Left colon (tissue), 2 donors: Measurements from ENCODE around the gene TMEM87B. TPM values are rescaled to one million over a fixed set of nuclear protein-coding genes. Genes with fewer than 3 reads are reported as not detected.

ENCODE experiments used
- ATAC-seq: fragments of 200-7000 bp; cut with Tn5 transposase; one replicate; pipeline ENCODE4 v1.9.1; 2020; ENCODE audit warnings: mild to moderate bottlenecking, moderate library complexity
- DNase-seq, 2 donors: peaks; one replicate each; pipeline ENCODE4 v3.0.0-alpha.2; 2020
- intact Hi-C, 2 donors: fragments of 100-400 bp; cut with DNase I in 1 of 2; cut with micrococcal nuclease in 1 of 2; formaldehyde crosslinking; loops; one replicate each; pipeline versions ENCODE4 v1.11.2 to v1.14.0; 2022; cut with DNase I, micrococcal nuclease
- long read RNA-seq: library from polyadenylated mRNA; unstranded; transcript quantifications from one replicate; pipeline ENCODE4 v2.0.0, GENCODE V29; 2021
- total RNA-seq, 2 donors: library from RNA; stranded (reverse); fragmentation: NEBNext Ultra II Directional; extraction: Animal tissue kit (Norgen Biotek cat#: 25700); gene quantifications; one replicate each; pipeline ENCODE4 v1.2.1, GENCODE V29; 2021
- donor health status: DM: no; HTN: no; CAD: no.
- donor health status: DM: yes; HTN: yes; CAD: no.

The TMEM87B gene, protein sequence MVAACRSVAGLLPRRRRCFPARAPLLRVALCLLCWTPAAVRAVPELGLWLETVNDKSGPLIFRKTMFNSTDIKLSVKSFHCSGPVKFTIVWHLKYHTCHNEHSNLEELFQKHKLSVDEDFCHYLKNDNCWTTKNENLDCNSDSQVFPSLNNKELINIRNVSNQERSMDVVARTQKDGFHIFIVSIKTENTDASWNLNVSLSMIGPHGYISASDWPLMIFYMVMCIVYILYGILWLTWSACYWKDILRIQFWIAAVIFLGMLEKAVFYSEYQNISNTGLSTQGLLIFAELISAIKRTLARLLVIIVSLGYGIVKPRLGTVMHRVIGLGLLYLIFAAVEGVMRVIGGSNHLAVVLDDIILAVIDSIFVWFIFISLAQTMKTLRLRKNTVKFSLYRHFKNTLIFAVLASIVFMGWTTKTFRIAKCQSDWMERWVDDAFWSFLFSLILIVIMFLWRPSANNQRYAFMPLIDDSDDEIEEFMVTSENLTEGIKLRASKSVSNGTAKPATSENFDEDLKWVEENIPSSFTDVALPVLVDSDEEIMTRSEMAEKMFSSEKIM
- total RNA-seq: 10 to 100 TPM; 72.6 to 81.3 TPM
- long read RNA-seq, full-length matches to known transcripts: 80 of 96 reads
- long read RNA-seq, partial matches to known transcripts: 4 of 96 reads
- long read RNA-seq, other reads (novel, unspliced or antisense): 12 of 96 reads

- intact Hi-C loops: no loop called here
- ATAC-seq (peak; percentile 67), DNase-seq (peak; percentile 98 to 99)
Observed at GRCh38 chr2:112054847-112055729, at the start of gene TMEM87B. Gene TMEM87B (plus strand): TSS chr2:112055269. CDS start chr2:112055592, 323 bp downstream.

DNA sequence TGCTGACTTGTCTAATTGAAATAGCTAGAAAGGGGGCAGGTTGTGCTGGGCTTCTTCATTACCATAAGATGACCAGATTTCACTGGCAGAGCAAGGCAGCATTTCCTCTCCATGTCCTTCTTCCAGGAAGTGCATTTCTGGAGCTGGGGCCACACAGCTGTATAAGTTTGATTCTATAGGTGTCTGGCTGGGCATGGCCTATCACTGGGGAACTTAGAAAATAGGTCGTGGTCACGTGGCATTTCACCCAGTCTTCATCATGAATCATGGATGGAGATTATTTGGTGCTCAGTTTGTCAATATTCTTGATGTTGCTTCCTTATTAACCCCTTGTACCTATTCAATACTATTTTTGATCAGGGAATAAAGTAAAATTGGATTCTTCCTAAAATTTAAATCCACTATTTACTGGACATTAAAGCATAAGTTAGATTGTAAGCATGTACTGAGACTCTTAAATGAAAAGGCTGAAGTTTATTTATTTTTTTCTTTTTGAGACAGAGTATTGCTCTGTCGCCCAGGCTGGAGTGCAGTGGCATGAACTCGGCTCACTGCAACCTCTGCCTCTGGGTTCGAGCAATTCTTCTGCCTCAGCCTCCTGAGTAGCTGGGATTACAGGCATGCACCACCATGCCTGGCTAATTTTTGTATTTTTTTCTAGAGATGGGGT is 49.5 kb upstream of the TMEM87B start:
- ATAC-seq: no peak
- no peak for DNase-seq
- intact Hi-C loops: no loop called here

DNA sequence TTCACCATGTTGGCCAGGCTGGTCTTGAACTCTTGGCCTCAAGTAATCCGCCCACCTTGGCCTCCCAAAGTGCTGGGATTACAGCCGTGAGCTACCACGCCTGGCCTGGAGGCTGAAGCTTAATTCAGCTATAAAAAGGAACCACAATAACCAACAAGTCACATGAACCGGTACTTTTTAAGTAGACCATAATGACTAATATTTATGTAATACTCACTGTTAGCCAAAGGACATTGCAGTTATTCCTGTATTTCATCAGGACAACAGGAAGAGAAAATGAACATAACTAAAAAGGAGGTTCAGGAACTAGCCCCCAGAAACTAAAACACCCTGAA is 49.0 kb upstream of the TMEM87B start:
- ATAC-seq: no peak
- intact Hi-C loops: no loop called here
- no peak for DNase-seq

DNA sequence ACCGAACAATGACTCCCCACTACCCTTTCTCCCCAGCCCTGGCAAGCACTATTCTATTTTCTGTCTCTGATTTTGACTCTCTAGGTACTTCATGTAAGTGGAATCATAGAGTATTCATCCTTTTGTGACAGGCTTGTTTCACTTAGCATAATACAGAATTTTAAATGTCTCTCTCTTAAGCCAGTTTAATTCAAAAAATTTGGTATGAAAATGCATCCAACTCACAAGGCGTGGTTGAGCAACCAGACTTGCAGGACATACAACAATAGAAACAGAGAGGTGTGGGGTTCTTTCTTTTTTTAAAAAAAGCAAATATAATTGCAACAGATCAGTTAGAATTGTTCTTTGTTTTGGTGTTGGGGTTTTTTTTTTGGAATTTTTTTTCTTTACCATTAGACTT is 47.6 kb upstream of the TMEM87B start:
- ATAC-seq (no peak), DNase-seq (no peak)
- intact Hi-C loops: no loop called here

DNA sequence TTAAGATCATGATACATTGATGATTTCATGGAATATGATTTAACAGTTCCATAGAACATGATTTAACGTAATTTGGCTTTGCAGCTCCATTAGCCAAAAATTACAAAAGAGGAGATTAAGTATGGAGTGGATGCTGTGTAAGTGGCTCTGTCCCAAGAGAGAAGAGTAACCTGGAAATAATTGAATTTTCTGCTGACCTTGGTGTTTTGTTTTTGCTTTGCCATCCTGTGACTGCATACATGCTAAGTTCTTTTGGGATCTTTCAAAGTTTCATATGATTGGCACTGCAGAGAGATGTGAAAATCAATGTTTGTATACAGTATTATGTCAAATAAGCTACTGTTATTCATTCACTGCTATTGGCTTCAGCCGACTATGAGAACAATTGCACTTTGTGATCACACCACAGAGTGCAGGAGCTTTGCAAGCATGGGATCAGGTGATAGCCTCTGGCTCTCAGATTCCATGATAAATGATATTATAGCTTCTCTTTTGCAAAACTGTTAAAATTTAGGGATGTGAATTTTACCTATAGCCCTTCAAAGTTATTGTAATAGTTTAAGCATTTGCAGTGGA is 46.1 kb upstream of the TMEM87B start:
- intact Hi-C loops: no loop called here
- no peak for DNase-seq
- ATAC-seq: no peak

DNA sequence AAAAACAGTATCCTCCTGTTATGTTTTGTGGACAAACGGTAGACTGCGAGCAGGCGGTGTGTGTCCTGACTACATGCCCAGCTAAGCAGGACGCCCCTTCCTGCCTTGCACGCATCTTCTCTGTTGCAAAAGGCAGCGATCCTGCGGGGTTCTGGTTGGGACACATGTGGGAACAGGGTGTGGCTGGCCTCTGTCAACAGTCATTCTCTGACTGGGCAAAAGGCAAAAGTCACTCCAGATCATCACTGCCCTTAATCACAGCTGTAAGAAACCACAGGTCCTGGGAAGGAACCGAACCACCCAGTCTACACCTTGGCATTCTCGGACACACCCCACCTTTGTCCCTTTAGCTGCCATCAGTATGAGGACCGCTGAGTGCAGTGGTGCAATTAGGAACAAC is 44.3 kb upstream of the TMEM87B start:
- intact Hi-C loops: no loop called here
- DNase-seq: peak; percentile 45 to 68

DNA sequence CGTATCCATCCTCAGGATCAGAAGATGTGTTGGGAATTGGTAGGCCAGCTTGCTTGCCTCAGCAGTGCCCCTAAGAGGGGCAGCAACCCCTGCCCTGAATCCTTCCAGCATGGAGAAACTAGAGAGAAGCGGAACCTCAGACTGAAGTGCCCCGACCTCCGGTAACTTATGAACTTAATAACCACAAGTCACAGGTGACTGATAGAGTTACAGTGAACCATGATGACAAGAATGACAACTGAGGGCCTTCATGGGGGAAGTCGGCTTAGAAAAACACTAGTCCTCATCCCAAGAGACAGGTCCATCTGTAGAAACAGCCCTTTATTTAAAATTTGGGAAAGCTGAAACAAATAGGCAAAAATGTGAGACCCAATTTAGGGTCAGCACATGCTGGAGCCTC is 42.5 kb upstream of the TMEM87B start:
- intact Hi-C loops: no loop called here
- DNase-seq (no peak), ATAC-seq (no peak)

More for the DNA sequence above, 44.3 kb upstream of the TMEM87B start:
- ATAC-seq: peak; percentile 95

DNA sequence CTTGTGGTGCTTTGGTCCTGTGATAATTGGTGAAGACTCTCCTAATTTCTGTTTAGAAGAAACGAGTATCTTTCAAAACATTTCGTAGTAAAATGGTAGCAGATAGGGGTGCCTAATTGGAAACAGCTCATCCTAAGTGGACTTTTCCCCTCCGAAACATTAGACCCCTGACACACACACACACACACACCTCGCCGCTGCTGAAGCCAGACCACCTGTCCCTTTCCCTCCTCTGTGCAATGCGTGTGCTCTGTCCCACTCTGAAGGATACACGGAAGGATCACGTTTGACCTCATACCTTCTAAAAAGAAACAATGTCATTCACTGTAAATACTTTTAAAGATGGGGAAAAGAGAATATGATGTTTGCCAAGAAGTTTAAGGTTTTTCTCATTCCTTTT is 36.2 kb upstream of the TMEM87B start:
- DNase-seq: no peak
- intact Hi-C loops: no loop called here
- no peak for ATAC-seq

DNA sequence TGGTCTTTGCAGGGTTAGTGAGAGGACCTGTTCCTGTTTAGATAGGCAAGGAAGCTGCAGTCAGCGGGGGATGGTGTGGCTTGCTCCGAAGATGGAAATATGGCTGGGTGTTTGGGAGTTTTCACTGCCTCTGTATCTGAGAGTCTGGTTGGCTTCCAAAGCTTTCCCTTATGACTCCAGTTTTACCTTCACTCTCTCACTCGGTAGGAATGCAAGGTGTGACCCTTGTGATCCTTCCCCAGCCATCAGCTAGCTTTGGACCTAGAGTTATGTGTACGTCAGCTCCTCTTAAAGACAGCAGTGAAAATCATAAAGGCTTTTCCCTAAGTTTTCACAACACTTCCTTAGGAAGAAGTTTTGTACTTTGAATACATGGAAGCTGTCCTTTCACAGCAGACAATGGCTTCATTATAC is 35.5 kb upstream of the TMEM87B start:
- ATAC-seq (peak; percentile 82), DNase-seq (no peak)
- intact Hi-C loops: no loop called here

- ATAC-seq (no peak), DNase-seq (no peak)
- intact Hi-C loops: no loop called here
Observed at GRCh38 chr2:112020561-112020960, 34.5 kb upstream of the TMEM87B start.

GRCh38 chr2:112021290-112021689 is 33.8 kb upstream of the TMEM87B start:
- DNase-seq: no peak
- intact Hi-C loops: no loop called here
- no peak for ATAC-seq

DNA sequence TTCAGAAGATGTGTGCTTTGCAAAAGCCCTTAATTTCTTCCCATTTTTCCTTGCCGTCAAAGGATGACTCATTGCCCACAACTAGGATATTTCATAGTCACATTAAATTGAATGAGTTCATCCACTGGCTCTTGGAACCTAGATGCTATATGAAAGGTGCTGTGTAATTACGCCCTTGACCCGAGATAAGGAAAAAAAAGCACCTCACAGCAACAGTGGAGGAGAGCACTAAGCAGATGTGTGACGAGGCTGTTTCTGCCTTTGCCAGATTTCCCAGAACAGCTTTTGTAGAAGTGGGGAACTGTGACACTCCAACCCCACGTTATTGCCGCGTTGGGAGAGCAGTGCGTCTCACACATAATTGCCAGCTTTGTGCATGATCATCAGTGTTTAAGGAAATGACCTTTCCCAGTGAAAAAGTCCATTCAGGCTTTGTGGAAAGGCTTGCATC is 33.3 kb upstream of the TMEM87B start:
- DNase-seq (no peak), ATAC-seq (peak; percentile 73)
- intact Hi-C loops: no loop called here

DNA sequence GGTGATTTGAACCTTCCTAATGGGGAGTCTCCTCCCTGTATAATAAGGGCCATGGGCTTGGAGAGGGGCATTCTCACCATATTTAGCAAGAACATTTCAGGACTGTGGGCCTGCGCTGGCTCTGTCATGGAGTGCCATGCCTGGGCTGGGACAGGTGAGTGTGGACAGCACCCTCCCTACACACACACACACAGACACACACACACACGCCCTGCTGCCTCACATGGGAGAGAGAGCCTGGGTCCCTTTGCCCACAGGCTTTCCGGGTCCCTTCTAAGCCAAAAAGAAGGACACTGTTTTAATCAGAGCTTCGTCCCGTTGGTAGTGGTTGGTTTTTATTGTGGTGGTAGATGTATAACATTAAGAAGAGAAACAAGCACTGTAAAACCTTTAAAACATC is 31.4 kb upstream of the TMEM87B start:
- intact Hi-C loops: no loop called here
- no peak for ATAC-seq
- no peak for DNase-seq

GRCh38 chr2:112024231-112024630 is 30.8 kb upstream of the TMEM87B start:
- DNase-seq (no peak), ATAC-seq (no peak)
- intact Hi-C loops: no loop called here

GRCh38 chr2:112024896-112025491 is 30.1 kb upstream of the TMEM87B start:
- intact Hi-C loops: no loop called here
- DNase-seq (no peak), ATAC-seq (no peak)

DNA sequence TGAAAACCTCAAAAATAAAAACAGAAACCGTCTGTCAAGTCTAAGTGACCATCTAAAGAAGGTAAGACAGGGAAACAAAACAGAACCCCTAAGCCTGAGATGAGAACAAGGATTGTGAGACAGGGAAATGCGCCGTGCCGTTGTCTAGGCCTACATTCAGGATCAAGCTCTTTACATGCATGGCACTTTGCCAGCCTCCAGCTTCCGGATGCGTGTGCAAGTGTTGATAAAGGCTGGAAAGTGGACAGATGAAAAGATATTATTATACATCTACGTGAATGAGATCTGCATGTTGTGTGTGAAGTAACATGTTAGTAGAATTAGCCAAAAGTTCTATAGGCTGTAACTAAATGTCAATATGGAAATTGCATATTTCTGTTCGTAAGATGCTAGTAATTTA is 28.6 kb upstream of the TMEM87B start:
- ATAC-seq: no peak
- peak in 1 of 2 donors; percentile 45 for DNase-seq
- intact Hi-C loops: no loop called here

- intact Hi-C loops: no loop called here
- no peak for ATAC-seq
- no peak for DNase-seq
Observed at GRCh38 chr2:112027767-112028166, 27.3 kb upstream of the TMEM87B start.

DNA sequence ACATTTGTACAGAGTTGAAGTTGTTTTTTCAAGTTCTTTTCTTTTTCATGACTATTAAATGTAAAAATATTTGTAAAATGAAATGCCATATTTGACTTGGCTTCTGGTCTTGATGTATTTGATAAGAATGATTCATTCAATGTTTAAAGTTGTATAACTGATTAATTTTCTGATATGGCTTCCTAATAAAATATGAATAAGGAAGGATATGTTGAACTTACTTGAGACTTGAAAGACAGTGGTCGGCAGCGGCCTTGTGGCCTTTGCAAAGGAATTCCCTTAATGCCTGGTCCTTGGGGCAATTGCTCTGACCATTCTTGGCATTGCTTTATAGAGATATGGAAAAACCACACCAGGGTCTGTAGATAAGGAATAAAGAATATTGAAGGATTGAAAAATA is 25.9 kb upstream of the TMEM87B start:
- ATAC-seq (no peak), DNase-seq (no peak)
- intact Hi-C loops: no loop called here
